HG02870 (cell line): ENCODE results near the gene HSF2.

Experiments
- ATAC-seq: cut with Tn5 transposase; IDR thresholded peaks from one replicate; pipeline ENCODE4 v1.9.1; 2021; ENCODE audit warnings: mild to moderate bottlenecking, moderate library complexity; ENCODE audit not compliant: unreplicated experiment

Gene HSF2

DNA sequence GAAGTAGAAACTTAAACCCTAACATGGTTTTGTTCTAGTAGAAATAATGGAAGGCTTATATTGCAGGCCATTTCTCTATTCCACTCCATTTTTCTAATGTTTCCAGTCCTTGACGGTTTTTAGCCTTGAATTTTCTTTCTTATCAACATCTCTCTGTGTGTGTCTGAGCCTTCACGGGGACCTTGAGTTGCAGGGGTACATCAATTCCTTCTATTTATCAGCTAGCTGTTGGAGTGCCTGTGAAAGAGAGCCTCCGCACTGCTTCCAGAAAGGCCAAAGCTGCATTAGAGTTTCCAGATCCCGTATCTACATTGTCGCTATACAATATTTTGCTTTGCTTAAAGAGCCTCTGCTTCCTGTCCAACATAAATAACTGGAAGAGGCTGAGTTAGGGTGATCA is 5.4 kb upstream of the HSF2 start:
- ATAC-seq = no peak

DNA sequence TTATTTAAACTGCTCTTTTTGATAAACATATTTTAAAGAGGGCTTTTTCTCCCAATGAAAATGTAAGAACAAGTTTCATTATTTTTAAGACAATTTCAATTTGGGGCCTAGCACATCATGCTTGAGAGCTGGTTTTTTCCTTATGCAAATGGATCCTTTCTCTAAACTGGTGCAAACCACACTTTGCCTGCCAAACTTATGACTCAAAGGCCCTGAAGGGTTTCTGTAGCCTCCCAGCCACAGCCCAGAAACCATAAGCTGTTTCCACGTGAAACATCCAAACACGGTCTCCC is 451 bp upstream of the HSF2 start:
- ATAC-seq = no peak

DNA sequence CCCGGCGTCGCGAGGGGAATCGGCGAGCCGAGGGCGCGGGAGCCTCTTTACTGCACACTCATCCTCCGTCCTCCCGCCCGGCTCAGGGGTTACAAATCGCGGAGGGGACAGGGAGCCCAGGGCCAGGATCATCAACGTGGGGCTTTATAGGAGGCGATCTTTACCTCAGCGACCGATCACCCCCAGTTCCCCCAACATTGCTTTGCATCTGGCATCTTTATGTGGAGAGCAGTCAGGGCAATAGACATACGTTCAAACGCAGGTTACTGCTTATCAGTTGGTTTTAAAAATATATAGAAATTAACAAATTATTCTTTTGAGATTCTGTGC is 634 bp downstream of the HSF2 start:
- ATAC-seq = peak; percentile 16

DNA sequence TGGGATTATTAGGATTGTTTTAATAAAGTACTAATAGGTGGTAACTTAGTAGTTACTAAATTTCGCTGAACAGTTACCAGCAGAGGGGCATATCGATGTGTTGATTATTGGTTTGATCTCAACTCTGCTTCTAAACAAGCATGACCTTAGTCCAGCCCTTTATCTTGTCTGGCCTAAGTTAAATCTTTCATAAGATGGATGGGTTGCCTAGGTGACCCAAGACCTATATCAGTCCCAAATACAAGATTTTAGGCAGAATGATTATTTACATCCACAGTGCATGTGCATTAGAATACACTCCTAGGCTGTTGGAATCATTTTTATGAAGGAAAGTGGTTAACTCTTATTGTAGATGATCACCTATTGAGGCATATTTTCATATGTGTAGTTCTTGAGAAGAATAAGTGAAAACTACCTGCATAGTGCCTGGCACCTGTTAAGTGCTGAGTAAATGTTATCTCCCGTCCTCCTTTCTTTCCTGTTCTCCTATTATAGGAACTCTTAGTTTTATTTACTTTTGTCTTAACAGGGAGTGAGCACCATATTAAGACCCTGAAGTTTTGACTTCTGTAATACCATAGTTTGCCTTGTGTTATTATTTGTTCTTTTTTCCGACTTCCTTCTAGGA is 1.1 kb downstream of the HSF2 start:
- ATAC-seq = no peak

DNA sequence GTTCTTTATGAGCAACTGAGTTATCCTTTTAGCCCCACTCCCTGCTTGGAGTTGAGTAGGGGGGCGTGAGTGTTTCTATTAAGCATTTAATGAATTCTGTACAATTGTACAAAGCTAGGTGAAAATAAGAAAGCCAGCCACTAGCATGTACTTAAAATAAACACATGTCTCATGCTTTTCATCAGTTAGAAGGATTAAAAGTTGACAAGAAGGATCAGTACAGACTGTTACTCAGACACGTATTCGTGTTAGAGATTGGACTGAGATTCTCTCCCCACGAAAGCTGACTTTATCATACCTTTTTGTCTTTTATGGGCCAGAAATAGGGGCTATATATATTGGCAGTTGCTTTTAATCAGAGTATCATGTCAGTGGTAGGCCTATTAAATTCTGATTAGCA is 1.7 kb downstream of the HSF2 start:
- no peak for ATAC-seq

DNA sequence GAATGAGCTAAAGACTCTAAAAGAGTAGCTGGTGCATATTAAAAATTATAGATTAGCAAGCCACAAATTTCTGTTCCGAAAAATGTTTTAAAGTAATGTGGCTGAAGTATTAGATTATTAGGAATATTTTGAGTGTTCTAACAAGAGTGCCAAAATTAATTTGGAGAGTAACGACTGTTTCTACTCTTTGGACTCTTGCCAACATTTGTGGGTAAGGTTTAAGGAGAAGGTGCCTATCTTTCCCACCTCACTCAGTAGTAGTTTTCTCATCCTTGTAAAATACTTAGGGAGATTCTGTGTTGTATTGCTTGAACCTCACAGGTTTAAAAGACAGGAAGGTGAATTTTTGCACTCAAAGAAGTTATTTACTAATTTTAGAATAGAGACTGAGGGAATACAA is 5.0 kb downstream of the HSF2 start:
- no peak for ATAC-seq

DNA sequence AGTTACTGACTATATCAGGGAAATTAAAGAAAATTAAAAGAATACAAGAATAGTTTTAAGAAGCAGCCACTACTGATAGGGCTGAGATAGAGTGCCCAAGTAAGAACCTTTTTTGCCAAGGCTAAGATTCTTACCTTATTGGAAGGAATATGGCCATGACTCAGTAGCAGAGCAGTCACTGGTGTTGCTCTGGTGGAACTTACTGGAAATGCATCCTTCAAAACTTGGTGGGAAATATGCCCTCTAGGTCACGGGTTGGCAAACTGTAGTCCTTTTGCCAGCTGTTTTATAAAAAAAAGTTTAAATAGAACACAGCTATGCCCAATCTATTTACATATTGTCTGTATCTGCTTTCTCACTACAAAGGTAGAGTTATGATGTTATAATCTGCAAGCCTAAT is 6.0 kb downstream of the HSF2 start:
- no peak for ATAC-seq

DNA sequence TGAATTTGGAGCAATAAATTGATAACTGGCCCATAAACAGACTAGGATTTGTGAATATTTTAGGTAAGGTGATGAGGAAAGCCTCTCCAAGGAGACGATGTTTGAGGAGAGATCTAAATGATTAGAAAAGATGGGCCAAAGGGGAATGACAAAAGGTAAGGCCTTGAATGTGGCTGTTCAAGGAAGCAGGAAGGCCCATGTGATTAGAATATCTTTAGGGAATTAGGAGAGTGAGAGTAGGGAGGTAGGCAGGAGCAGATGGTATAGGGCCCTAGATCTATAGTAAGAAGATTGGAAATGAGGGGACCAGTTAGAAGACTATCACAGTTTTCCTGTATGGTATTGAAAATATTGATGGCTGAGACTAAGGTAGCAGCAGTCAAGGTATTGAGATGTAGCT is 6.7 kb downstream of the HSF2 start:
- ATAC-seq = no peak

DNA sequence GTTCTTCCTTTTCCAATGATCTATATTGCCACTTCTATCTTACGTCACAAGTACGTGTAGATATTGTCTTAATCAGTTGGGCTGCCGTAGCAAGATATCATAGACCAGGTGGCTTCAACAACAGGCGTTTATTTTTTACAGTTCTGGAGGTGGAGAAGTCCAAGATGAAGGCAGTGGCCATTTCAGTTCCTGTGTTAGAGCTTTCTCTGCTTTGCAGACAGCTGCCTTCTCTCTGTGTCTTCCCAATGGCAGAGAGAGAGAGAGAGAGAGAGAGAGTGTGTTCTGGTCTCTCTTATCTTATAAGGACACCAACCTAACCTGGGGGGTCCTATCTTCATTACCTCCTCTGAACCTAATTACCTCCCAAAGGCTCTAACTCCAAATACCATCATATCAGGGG is 8.3 kb downstream of the HSF2 start:
- no peak for ATAC-seq

DNA sequence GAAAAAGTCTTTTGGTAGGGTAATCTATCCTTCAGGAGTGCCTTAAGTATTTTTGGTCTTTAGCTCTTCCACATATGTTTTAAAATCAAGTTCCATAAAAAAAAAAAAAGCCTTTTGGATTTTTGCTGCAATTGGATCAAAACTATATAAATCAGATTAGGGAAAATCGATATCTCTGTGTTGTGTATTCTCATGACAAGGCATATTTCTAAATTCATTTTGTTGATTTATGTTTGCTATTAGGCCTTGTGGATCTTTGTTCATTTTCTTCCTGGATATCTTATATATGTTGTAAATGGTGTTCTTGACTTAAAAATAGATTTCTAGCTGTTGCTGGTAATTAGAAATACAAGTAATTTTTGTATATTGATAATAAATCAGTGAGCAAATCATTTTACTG is 8.8 kb downstream of the HSF2 start:
- ATAC-seq = no peak

DNA sequence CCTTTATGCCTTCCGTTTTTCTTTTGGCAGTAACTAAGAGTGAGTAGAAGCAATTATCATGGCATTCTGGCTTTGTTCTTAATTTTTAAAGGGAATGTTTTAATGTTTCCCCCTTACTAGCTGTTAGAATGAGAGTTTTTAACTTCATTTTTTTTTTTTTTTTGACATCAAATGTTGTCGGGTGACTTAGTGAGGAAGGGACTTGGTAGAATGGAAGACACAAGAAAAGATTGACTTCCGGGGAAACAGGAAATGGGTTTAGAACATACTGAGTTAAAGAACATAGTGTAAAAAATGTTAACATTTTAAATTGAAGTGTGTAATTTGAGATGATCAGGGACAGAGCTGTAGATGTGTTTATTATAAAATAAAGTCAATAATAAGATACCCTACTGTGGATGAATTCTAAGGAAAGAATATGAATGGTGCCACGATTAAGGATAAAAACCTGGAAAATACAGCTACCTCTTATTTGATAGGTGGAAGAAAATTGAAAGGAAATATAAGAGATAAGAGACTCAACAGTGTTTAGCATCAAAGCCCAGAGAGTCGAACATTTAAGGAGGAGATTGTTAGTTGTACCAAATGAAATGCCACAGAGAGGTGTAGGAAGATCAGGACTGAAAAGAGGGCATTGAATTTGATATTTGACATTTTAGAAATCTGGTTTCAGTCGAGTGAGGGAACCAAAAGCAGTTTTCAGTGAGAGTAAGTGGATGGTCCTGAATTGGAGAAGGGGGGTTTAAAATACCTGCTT is 9.4 kb downstream of the HSF2 start:
- ATAC-seq = no peak

DNA sequence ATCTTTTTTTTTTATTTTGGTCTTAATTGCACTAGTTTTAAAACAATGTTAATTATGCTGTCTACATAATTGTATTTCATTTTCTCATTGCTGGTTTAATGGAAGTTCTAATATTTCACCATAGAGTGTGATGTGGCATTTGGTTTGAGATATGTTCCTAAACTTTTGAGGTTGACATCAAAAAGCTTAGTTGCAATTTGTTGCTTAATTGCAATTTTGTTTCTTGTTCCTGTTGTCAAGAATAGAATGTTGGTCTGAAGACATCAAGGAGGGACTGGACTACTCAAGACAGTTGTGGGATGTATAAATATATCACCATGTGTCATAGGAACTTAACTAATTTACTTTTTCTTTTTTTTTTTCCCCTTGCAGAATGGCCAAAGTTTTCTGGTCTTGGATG is 12.5 kb downstream of the HSF2 start:
- no peak for ATAC-seq

DNA sequence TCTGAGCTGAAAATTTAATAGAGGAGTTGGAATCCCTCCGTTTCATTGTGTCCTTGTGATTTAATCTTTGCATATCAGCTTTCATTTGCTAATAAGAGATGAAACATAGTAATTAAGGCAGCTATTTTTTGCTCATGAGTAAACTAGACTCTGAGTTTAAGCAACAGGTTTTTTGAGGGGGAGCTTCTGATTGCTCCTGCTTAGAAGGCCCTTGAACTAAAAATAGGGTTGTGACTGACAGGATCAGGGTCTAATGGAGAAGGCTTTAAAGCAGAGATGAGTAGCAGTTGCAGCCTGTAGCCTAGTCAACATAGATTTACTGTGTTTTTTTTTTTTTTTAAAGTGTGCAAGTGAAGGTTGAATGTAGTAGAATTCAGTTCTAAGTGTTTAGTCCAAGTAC is 17.4 kb downstream of the HSF2 start:
- ATAC-seq = no peak

DNA sequence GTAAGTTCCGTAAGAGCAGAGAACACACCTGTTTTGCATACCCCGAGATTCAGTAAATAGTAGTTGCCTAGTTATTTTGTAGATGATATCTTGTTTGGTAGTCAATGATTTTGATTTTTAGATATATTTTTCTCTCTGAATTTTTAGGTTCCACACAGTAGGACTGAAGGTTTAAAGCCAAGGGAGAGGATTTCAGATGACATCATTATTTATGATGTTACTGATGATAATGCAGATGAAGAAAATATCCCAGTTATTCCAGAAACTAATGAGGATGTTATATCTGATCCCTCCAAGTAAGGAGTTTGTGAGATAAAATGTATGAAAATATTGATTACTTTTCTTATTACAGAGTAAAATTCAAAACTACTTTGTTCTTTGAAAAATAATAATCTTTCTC is 22.6 kb downstream of the HSF2 start:
- ATAC-seq = no peak

DNA sequence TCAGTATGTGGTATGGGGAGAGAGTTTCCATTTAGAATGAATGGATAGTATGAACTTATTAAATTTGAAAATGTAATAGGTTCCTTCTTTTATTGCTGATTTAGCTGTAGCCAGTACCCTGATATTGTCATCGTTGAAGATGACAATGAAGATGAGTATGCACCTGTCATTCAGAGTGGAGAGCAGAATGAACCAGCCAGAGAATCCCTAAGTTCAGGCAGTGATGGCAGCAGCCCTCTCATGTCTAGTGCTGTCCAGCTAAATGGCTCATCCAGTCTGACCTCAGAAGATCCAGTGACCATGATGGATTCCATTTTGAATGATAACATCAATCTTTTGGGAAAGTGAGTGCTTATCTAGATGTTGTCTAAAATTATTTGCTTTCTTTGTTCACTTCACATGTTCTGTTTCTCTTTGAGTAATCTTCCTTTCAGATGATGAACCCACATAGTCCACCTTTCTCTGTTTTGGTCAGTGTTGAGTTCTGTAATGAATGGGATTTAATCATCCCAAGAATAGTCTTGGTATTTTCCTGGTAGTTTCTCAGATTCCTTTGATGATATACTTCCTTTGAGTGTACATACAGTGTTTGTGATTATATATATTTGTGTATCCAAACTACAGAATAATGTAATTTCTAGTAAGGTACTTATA is 23.3 kb downstream of the HSF2 start:
- ATAC-seq = peak; percentile 97

DNA sequence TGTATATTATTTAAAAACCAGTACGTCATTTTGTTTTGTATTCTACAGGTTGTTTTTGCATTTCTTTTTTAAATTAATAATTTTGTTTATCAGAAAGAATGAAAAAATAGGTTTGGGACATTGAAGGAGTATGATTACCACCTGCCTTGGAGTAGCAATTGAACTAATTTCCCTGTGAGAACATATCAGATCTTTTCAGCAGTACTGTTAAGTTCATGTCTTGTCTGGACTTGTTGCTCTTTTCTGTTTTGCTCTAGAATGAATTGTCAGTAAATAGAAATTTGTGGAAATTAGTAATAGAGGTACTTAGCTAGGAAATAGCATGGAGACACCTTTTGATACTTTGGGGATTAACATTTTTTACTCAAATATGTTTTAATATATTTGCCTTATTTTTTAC is 24.3 kb downstream of the HSF2 start:
- ATAC-seq = no peak

DNA sequence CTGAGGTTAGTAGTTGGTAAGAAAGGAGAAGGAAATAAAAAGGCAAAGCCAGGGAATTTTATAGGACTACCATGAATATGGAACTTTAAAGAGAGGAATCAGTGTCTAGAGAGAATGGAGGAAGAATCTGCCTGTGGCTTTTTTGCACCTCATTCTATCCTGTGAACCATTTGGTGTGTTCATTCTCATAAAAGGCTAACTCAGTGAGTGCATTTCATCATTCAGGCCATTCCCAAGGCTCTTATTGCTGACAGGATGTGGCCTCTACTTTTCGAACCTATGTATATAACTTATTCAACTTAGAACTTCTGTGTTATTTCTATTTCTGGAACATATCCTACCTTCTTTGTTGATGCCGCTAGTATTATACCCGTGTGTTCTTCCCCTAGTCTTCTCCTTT is 27.1 kb downstream of the HSF2 start:
- ATAC-seq = no peak

DNA sequence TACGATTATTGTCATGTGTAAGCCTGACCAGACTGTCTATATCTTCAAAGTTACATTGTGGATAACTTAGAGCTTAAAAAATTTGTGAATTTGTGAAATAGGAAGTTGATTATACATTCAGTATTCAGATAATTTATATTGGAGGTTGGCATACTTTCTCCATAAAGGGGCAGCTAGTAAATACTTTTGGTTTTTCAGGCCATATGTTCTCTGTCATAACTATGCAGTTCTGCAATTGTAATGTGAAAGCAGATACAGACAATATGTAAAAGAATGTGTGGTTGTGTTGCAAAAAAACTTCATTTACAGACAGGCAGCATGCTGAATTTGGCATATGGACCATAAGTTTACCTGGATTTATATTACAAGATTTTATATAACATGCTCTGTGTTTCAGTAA is 29.3 kb downstream of the HSF2 start:
- ATAC-seq = no peak

DNA sequence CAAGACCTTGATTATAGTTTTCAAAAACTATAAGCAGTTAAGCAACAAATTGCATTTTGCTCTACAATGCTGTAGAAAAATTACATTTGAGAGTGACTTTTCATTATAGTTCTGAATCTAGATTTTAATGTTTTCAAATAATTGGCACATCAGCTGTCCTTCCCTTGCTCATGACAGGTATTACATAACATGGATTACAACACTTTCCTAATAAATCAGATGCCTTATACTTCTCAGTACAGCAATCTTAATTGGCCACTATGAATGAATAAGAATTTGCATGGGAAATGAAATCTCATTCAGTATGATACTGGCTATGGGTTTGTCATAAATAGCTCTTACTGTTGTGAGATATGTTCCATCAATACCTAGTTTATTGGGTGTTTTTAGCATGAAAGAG is 29.9 kb downstream of the HSF2 start:
- ATAC-seq = no peak

DNA sequence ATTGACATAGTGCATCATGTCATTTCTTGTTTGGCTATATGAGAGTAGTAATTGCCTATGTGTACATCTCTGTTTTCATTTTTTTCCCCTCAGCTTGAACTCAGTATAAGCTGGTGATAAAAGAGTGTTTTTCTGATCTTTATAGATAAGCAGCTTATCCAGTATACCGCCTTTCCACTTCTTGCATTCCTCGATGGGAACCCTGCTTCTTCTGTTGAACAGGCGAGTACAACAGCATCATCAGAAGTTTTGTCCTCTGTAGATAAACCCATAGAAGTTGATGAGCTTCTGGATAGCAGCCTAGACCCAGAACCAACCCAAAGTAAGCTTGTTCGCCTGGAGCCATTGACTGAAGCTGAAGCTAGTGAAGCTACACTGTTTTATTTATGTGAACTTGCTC is 32.3 kb downstream of the HSF2 start:
- no peak for ATAC-seq

DNA sequence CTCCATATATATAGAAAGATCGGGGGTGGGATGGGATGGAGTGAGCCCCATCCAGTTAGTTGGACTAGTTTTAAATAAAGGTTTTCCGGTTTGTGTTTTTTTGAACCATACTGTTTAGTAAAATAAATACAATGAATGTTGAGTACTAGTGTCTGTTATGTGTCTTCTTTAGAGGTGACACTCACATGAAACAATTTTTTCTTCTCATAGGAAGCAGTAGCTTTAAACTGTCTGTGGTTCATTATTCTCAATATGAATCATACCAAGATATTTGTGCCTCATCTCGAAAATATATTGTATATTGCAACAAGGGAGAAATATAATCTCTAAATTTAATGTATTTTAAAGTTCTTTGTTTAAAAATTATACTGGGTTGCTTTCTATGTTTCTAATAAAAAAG is 33.4 kb downstream of the HSF2 start:
- ATAC-seq = peak; percentile 81

DNA sequence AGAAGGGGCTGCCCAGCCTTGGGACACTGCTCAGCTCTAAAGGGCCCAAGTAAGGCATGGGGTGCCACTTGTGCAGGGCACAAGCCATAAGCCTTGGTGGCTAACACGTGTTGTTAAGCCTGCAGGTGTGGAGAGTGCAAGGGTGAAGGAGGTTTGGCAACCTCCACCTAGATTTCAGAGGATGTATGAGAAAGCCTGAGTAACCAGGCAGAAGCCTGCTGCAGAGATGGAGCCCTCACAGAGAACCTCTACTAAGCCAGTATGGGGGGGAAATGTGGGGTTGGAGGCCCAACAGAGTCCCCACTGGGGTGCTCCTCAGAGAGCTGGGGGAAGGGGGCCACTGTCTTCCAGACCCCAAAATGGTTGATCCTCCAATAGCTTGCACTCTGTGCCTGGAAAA is 39.5 kb downstream of the HSF2 start:
- ATAC-seq = no peak

DNA sequence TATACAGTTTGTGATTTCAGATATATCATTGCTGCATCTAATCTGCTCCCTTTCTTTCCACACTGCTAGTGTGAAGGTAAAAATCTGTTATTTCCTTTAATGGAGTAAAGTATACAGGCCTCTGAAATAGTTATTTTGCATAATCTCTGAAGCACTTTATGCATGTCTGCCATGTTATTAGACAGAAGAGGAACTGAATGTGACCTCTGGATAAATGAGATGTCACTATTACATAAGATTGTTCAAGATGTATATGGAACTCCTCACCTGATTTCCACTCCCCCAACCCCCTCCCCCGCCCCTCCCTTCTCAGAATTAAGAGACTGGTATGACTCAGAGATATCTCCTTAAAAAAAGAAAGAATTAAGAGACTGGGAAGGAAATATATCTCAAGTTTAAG is 45.8 kb downstream of the HSF2 start:
- no peak for ATAC-seq
